Measurements from ENCODE around the gene DGKI.
A peak's percentile ranks its signal among the peaks of the same experiment; 100 is the strongest.

DGKI gene

DNA sequence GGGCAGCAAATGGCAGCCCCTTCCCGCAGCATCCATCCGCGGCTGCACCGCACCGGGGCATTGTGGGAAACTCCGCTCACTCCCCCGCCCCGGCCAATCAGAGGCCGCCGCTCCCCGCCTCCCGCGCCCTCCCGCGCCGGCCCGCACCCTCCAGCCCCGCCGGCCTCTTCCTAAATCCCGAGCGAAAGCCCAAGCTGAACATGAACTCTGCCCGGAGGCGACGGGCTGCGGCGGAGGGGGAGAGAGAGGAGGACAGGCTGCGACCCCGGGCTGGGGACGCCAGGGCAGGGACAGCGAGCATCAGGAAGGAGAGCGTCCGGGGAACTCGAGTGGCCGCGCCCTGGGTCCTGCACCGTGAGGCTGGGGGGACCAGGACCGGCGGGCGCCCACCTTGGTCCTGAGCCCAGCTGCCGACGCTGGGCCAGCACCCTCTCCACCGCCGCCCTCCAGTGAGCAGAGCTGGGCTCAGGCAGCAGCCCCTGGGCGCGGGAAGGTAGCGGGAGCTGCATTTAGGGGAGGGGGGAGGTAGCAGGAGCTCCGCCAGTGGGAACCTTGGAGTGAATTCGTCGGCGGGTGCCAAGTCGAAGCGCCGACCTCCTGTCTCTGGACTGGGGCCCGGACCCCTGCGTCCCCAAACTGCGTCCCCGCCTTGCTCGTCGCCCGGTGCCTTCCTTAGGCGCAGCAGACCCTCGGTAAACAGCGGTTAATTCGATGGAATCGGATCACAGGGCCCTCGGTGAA is at the start of gene DGKI:
TSS of gene DGKI (minus strand) at position 148 of the 741 bp plus-strand sequence.
- no peak for DNase-seq (ENCODE audit: low spot score)

DNA sequence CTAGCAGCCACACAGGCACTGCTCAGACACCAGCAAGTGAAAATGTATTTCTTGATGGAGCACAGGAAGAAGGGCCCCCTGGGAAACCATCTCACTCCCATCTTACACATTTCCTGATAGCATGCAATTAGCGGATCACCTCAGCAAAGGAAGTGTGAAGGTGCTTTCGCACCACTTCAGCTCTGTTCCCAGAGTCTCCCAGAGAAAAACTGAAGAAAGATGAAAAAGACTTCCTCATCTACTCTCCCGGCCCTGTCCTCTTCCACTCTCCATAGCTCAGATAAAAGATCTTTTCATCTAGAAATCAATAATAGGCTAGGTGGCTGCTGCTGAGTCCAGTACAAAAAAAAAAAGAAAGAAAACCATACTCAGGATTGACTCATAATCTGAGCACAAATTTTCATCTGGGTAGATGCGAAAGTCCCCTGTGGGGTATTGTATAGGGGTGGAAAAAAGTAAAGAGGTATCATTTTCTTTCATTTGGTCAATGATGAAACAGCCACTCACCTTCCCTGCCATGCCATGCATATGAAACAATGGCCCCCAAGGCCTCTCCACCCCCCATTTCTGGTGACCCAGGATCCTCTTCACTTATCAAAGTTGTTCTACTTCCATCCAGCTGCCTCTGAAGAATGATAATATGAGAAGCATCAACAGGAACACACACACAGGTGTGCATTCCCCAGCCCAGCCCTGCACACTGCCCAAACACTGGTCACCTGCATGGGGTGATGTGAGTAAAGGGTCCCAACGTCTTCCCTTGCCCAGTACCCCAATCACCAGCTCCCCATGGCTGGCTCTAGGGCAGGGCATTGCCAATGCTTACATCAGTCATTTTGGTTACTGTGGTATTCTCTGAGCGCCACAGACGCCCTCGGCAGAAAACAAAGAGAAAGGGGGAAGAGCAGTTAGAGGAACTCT is 48.8 kb upstream of the DGKI start:
- DNase-seq (ENCODE audit: low spot score), result no peak

DNA sequence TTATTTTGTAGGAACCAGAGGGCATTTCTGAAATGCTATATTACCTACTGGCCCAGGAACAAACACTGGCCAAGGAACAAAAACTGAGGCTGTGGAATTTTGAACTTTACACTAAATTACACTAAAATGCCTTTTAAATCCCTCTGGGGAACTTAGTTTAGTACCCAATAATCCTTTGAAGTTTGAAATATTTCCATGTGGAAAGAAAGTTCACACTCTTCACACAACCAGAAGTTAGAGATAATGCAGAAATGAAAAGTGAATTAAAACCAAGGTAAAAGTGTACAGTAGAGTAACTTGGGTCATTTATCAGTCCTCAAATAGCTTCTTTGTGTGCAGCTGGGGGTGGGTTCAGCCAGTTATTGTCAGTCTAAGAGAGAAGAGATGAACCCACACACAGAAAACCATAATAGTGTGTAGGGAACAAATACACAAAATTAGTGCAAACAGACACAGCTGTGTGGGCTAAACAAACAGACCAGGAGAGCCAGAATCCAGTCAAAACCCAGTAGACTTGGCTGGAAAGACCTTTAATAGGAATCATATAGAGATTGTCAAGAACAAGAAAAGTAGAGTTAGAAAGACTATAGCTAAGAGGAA is 46.5 kb upstream of the DGKI start:
- no peak for DNase-seq (ENCODE audit: low spot score)

DNA sequence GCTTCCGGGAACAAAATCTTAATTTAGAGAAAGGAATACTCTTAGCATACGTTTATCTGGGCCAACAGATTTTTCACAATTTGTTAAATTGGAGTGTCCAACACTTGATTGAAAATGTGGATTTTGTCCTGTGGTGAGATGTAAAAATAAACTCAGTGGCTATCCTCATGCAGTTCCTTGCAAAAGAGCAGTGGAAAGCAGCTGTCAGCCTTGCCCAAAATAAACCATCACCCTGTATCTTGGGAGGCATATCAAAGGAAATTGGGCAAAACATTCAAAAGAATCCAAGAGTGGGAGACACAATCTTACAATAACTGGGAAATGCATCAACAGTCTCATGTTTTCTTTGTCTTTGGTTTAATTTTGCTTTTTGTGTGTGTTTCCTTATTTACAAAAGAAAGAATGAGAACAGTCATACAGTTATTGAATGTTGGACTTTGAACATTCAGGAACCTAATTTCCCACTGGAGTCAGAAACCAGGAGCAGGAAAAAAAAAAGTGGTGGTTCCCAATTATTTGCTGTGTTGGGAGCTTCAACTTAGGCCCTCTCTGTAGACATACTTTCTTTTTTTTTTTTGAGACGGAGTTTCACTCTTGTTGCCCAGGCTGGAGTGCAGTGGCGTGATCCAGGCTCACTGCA is 44.4 kb upstream of the DGKI start:
- no peak for DNase-seq (ENCODE audit: low spot score)

DNA sequence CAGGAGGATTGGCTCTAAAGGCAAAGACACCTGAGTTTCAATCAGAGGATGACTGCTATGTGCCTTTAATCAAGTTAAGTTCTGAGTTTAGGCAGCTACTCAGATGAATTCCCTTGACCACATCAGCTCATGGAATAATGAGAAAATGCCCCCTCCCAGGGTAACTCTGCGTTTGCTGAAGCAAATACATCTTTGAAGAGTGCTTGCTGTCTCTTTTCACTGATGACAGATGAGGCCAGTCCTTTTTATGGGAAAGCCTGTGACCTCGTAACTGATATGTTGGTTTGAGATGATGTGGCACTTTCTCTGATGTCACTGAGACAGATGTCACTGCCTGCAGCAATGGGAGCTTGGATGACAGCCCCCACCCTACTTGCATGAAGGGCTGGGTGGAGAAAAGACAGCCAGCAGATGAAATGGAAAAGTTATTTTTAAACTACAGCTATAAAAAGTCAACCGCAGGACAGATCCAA is 43.7 kb upstream of the DGKI start:
- DNase-seq (ENCODE audit: low spot score), result no peak

DNA sequence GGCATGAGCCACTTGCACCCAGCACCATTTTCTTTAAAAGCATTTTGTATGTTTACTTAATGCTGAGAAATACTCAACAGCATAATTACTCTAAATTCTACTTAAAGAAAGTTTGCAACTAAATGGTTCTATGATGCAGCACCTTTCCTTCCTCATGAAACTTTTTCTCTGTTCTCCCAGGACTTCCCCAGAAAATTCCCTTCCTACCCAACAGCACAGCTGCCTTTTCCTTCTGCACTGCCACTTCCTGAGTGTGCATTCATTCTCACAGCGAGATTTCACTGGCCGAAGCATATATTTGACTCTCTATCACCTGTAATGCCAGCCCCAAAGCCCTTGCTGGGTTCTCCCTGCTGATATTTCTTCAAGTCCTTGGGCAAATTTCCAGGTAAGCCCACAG is 41.5 kb upstream of the DGKI start:
- DNase-seq (ENCODE audit: low spot score), result no peak

DNA sequence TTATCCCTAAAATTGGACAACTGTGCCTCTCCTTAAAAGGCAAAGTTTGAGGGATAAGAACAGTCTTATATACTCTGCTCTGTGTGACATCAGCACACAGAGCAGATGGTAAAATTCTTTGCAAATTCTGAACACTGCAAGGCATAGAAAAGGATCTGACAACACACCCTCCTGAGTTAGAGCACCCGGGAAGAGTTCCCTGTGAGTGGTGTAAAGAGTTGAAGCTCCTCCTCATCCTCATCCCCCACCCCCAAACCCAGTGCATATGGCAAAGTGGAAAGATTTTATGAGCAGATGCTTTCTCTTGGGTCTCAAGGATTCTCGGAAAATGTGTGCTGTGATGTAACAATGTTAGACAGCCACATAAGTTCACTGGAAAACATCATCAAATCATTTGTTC is 40.0 kb upstream of the DGKI start:
- no peak for DNase-seq (ENCODE audit: low spot score)

DNA sequence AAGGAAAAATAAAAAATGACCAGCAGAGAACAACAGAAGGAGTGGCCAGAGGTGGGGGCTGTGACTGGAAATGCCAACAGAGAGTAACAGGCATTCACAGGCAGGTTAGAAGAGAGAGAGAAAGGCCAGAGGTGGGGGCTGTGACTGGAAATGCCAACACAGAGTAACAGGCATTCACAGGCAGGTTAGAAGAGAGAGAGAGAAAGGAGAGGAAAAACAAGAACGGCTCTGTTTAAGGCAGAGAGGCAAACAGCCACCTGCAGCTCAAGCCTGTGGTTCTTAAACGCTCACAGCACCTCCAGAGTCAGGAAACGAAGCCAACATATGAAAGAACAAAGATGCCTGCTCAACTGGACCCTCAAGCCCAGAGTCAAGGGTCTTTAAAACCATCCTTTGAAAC is 39.5 kb upstream of the DGKI start:
- no peak for DNase-seq (ENCODE audit: low spot score)

DNA sequence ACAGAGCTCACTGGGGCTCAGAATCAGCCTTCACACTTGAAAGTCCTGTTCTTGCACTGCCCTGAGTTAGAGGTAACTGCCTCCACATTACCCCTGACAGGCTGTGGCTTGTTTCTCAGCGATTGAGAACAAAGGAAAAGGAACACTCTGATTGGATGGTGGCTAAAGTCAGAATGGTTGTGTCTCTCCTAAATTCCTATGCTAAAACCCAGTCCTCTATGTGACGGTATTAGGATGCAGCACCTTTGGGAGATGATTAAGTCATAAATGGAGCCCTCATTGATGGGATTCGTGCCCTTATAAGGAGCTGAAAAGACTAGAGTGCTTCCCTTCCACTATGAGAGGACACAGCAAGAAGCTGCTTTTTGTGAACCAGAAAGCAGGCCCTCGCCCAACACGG is 38.9 kb upstream of the DGKI start:
- DNase-seq (ENCODE audit: low spot score), result no peak

DNA sequence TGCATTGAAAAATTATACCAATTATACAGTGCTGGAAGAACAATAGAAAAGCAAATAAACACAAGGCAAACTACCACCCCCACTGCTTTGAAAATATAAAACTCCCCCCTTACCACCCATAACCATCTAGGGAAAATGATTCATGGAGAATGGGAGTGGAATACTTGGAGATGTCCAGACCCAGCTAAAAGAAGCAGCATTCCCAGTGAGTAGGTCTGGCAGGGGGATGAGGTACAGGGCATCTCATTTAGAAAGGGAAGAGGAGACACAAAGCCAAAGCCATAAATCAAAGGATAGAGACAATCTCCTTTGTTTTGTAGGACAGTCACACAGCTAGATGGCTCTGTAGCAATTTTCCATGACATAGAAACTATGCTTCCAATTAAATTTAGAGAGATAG is 36.0 kb upstream of the DGKI start:
- DNase-seq (ENCODE audit: low spot score), result no peak

DNA sequence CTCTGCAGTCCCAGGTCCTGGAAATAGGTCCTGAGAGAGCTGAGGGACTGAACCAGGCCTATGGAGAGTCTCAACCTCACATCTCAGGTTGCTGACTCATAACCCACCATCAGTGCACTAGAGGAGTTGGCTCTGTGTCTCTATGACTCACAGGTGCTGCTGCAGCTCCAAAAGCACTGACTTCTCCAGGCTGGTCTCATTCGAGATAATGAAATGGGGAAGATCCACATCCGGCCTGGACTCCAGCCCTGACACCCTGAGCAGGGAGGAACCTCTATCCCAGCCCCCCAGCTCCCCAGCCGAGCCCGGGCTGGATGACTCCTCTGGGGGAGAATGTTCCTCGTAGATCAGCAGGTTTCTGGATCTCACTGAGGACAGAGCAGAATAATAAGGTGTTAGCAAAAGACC is 35.5 kb upstream of the DGKI start:
- peak; percentile 23 for DNase-seq (ENCODE audit: low spot score)

DNA sequence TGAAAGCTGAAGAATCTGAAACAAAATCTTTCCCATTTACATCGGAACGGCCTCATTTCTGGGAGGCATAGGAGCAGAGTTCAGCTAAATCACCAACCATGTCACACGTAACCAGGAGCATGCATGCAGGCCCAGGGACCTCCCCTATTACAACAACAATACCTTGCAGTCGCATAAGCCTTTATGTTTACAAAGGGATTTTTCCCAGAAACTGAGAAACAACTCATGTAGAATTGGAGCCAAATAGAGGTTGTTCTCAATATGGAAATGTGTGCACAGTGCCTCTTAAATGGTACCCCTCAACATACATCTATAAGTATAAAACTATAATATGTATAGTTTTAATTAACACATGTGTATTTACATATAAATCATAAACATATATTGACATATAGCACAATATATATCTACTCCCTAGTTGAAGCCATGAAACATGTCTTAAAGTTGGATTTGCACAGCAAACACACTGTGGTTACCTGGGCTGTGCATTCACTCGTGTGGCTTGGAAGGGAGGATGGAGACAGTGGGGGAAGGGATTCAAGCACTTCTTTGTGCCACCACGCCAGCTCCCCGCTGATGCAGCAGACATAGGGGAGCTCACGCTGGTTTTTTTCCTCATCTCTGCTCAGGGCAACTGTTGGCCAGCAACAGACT is 35.0 kb upstream of the DGKI start:
- no peak for DNase-seq (ENCODE audit: low spot score)

DNA sequence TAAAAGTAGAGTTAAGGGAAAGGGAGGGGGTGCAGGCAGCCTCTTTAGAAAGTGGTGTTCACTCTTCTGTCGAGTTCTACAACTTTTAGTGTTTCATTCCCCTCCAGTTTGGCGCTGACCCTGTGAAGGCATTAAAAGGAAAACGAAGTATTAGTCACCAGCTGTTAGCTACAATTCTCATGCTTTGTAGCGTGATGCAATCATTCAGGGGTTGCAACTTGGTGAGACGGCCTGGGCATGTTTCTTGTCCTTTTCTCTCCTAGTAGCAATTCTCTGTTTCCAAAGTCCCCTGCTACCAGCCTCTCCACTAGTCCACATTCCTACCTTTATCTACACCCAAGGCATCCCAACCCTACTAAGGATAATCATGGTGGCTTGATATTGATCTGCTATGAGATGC is 33.7 kb upstream of the DGKI start:
- DNase-seq (ENCODE audit: low spot score), result no peak

DNA sequence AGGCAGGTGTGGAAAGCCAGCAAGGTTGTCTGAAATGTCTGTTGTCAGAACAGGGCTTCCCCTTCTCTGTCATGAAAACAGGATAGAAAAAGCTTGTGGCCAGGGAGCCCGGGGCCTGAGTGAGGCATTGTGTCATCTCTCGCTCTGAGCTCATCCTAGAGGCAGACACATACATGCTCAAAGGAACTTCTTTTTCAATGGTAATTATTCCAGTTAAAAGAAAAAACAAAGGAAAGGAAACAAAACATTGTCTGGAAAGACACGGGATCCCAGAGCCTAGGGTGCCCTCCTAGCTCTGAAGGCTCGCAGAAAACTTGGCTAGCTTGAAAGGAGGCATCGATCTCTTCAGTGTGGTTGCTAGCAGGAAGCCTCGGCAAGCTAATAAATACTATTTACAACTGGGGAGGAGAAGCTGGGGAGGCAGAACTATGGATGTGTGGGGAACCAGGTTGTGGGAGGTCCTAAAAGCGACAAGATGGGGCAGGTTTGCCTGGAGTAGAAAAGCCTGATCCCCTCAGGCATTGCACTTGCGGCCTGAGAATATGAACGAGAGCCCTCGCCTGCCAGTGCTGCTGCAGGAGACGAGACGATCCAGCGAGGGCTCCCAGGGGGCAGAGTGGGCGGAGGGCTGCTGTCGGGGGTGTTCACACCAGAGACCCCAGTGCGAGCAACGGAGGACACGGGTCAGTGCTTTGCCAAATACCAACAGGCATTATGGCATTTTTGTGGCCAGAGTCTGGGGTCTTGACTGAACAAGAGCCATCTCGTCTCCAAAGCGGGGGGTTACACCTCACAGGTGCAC is 32.8 kb upstream of the DGKI start:
- DNase-seq (ENCODE audit: low spot score), result no peak

DNA sequence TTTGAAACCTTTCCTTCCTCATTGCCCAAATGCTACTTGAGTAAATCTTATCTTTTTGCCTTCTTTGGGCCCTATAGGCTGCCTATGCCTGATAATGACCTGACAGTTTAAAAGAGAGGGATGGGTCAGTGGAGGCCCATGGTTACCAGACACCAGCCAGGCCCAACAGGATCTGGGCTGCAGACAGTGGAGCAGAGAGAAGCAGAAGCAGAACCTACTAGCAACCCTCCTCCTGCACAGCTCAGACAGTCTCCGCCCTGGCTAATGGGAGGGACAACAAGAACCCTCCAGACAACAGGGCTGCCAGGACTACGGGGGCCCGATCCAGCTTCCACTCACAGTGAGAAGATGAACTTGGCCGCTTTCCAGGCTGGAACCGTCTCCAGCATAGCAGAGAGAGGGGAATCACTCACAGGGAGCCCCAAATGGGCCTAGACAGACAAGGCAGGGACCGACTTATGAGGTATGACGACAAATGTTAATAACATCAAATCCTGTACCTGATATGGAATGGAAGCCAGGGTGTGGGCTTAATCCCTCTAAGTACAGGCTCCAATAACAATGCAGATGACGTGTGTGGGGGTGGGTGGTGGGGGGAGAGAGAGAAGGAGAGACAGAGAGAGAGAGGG is 31.7 kb upstream of the DGKI start:
- DNase-seq (ENCODE audit: low spot score), result no peak

DNA sequence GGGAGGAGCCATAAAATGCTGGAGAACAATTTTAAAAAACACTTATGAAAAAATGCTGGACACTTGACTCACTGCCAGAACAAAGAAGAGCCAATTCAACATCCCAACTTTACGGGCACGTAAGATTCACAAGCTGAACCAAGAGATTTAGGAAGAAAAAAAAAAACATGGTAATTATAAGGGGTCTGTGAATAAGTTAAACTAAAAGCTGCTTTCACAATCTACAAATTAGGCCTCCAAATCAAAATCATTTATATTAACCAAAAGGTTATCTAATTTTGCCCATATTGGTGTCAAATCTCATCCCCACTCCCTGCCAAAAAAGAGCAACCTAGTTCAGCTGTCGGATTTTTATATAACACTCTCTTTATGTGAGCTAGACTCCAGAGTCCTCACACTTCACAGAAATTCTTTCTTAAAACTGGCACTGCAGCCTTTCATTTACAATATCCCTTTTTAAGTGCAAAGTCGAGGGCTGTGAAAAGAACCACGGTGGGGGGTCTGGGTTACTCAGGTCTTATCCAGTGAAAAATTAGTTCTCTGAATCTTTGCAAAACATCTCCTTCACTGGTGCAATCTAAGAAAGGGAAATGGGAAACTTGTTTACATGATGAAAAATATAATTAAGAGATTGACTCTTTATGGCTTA is 30.4 kb upstream of the DGKI start:
- no peak for DNase-seq (ENCODE audit: low spot score)

DNA sequence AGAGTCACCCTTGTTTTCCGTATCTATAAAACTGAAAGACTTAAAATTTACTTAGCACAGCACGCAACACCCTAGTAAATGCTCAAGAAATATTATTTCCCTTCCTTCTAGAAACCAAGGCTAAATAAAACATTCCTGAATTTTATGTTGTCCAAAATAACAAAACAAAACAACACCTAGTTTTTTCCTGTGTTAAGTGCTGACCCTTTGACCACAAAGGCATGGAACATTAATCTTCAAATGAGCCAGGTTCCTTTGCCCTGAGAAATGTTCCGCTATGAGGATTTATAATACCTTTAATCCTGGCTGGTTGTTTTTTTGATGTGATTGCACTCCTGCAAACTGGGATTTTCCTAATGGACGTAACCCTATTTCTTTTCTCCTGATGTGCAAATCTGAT is 29.0 kb upstream of the DGKI start:
- DNase-seq (ENCODE audit: low spot score), result no peak

DNA sequence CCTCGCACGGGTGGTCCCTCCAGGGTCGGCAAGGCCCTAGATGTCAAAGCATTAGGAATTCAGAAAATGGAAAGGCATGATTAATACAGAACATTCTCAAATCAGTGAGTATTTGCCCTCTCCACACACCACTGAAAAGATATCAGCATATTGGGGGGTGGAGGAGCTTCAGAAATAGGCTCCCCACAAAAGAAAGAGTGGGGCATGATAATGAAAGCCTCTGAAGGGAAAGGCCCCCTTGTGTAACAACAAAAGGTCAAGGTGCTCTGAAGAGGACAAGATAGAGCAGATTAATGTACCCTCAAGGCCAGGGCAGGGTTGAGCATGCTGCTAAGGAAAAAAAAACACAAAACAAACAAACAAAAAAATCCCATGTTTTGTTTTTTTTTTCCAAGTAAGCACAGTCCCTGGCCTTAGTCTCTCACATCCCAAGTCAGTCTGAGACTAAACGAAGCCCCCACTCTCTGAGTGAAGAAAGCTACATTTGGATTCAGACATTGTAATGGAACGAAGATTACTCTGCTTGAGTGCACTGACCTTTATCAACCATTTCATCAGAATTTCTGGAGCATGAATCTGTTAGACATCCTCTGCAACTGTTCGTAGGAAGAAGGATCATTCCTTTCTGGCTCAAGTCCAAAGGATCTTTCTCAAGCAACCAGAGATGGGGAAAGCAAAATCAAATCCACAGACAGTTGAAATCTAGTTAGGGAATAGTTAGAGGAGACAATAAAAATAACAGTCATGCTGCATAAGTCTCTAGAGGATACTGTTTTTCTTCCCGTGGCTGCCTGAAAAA is 27.4 kb upstream of the DGKI start:
- DNase-seq (ENCODE audit: low spot score), result no peak

DNA sequence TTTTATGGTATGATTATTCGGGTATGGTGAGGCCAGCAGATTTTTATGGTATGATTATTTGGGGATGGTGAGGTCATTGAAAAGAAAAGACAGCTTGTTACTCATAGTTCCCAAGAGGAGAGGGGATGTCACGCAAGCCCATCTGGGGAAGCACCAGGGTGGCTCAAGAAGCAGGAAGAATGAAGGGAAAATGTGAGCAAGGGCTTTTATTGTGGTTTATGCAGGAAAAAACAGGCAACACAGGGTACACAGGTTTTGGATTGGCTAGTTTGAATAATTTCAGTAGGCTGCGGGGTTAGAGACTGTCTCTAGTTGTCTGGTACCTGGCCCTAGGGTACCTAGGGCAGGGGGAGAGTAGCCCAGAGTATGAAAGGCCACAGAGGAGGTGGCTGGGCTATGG is 26.8 kb upstream of the DGKI start:
- DNase-seq (ENCODE audit: low spot score), result no peak
